Measurements from ENCODE around the gene PLEKHA1. TPM values are rescaled to one million over a fixed set of nuclear protein-coding genes. Genes with fewer than 3 reads are reported as not detected.

PLEKHA1 gene
- total RNA-seq, 3 donors from 2014 or later = 39.1 to 55.0 (median 41.2) TPM

DNA sequence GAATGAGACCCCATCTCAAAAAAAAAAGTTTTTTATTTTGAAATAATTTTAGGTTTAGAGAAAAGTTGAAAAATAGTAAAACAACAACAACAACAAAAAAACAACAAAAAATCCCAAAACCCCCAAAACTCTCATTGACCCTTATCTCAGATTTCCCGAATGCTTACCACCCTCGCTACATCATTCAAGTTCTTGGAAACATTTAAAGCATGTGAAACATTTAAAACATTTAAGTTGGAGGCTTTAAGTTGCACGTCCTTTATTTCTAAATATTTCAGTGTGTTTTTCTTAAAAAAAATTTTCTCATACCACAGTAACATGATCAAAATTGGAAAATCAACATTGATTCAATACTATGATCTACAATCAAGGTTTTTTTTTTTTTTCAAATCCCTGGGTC lies 79.6 kb downstream of the PLEKHA1 start:
- no peak for DNase-seq
- intact Hi-C loops (cut with DNase I, micrococcal nuclease) = loop anchor here in 1 of 2 donors (10.0 kb wide), 1 partner anchor 111 kb away; the partner anchor contains the start of gene DMBT1
- Histone ChIP-seq H3K4me3 (no peak overlapping the region), H3K4me1 (ENCODE audit: low read depth) (no peaks in the 10 kb centered on the region), H3K9me3 (no peaks in the 10 kb centered on the region), H3K36me3 (ENCODE audit: low read depth) (no peaks in the 10 kb centered on the region)
- TF ChIP-seq, protein P1, sequence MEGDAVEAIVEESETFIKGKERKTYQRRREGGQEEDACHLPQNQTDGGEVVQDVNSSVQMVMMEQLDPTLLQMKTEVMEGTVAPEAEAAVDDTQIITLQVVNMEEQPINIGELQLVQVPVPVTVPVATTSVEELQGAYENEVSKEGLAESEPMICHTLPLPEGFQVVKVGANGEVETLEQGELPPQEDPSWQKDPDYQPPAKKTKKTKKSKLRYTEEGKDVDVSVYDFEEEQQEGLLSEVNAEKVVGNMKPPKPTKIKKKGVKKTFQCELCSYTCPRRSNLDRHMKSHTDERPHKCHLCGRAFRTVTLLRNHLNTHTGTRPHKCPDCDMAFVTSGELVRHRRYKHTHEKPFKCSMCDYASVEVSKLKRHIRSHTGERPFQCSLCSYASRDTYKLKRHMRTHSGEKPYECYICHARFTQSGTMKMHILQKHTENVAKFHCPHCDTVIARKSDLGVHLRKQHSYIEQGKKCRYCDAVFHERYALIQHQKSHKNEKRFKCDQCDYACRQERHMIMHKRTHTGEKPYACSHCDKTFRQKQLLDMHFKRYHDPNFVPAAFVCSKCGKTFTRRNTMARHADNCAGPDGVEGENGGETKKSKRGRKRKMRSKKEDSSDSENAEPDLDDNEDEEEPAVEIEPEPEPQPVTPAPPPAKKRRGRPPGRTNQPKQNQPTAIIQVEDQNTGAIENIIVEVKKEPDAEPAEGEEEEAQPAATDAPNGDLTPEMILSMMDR (IDR thresholded peaks at IDR 0.05) = no peak
- ATAC-seq = no peak

DNA sequence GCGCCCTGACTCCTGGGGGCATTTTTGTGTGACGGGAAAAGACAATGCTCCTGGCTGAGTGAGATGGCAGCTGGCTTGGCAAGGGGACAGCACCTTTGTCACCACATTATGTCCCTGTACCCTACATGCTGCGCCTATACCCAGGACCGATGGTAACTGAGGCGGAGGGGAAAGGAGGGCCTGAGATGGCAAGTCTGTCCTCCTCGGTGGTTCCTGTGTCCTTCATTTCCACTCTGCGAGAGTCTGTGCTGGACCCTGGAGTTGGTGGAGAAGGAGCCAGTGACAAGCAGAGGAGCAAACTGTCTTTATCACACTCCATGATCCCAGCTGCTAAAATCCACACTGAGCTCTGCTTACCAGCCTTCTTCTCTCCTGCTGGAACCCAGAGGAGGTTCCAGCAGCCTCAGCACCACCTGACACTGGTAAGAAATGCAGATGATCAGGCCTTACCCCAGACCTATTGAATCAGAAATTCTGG lies 80.1 kb downstream of the PLEKHA1 start, which contains the start of gene ARMS2:
ARMS2 (plus strand) TSS at position 51 of the 478 bp plus-strand sequence; CDS start at position 126, 75 bp downstream.
- intact Hi-C loops (cut with DNase I, micrococcal nuclease) = loop anchor here in 1 of 2 donors (10.0 kb wide), 1 partner anchor 110 kb away; the partner anchor contains the start of gene DMBT1
- DNase-seq (no peak), ATAC-seq (no peak)
- Histone ChIP-seq H3K4me1 (ENCODE audit: low read depth) (no peaks in the 10 kb centered on the region), H3K36me3 (ENCODE audit: low read depth) (no peaks in the 10 kb centered on the region), H3K9me3 (no peaks in the 10 kb centered on the region), H3K4me3 (no peak within 1 kb of the TSS)
- TF ChIP-seq, protein P1 (IDR thresholded peaks at IDR 0.05) = no peak

DNA sequence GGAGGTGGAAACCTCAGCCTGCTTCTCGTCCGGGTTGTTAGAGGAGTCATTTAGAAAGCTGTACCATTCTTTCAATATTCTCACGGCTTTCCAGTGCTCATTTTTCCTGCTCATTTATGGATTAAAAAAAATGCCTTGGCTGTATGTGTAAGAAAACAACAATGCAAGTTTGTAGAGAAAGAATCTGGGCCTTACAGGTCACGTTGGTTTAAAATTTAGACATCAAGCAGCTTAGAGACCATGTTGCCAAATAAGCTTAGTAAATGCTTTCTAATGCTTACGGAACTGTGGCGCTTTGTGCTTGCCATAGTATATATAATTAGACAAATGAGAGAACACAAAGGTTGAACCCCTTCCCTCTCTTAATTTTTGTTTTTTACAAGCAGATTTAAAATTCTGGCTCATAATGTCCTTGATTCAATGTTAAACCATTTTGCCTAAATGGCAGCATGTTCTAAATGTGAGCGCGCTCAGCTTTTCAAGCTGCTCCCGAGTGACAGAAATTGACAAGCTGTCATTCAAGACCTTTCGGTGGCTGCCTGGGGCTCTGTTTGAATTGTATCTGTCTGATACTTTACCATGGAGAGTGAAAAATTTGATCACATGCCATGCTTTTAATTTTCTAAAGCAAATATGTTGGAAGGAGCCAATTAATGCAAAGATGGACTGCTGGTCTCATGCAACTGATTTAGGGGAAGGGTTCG lies 81.0 kb downstream of the PLEKHA1 start:
- no peak for DNase-seq
- TF ChIP-seq, protein P1 (IDR thresholded peaks at IDR 0.05) = no peak

DNA sequence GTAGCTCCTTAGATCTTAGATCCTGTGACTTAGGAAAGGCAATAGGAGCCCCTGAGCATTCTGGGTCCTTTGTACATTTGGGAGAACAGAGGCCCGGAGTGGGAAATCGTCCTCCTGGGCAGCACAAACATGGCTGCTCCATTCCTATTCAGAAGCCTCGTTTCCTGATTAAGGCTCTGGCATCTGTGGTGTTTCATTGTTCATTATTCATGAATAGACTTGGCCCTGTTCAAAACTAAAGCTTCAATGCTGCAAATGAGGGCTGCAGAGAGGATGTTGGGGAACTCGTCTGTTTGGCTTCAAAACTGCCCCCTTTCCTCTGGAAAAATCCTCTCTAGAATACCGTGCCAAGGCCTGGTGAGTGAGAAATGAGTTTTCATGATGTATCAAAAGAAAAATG lies 83.4 kb downstream of the PLEKHA1 start:
- intact Hi-C loops (cut with DNase I, micrococcal nuclease) = loop anchor here in 1 of 2 donors (10.0 kb wide), 1 partner anchor 107 kb away; the partner anchor contains the start of gene DMBT1
- no peak for ATAC-seq
- DNase-seq = no peak
- Histone ChIP-seq H3K9me3 (no peaks in the 10 kb centered on the region), H3K4me3 (no peak overlapping the region), H3K4me1 (ENCODE audit: low read depth) (peaks cover 12% of the 10 kb centered on the region), H3K36me3 (ENCODE audit: low read depth) (no peaks in the 10 kb centered on the region)
- TF ChIP-seq, protein P1 (IDR thresholded peaks at IDR 0.05) = no peak

More for the DNA sequence above, 81.0 kb downstream of the PLEKHA1 start:
- intact Hi-C loops (cut with DNase I, micrococcal nuclease) = loop anchor here in 1 of 2 donors (10.0 kb wide), 1 partner anchor 109 kb away; the partner anchor contains the start of gene DMBT1
- H3K4me1 ChIP-seq (ENCODE audit: low read depth) = peaks cover 2% of the 10 kb centered on the region
- no peak overlapping the region for H3K4me3 ChIP-seq
- H3K9me3 ChIP-seq = no peaks in the 10 kb centered on the region
- H3K36me3 ChIP-seq (ENCODE audit: low read depth) = no peaks in the 10 kb centered on the region
- ATAC-seq = no peak

DNA sequence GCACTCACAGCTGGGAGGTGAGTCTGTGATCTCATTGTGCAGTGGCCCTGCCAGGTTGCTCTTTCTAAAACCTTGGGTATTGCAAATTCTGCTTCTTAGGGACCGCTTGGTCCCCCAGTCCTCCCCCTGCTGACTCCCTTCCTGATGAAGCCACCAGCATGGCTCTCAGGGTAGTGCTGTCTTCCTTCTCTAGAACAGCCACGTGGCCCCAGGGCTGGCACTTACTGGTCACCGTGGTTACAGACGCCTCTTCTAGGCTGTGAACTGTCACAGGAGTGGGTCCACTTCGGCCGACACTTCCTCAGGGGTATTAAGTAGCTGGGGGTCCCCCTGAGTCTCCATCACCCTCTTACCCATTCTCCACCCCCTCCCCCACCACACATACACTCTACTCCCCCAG lies 84.2 kb downstream of the PLEKHA1 start:
- TF ChIP-seq, protein P1 (IDR thresholded peaks at IDR 0.05) = no peak
- H3K4me1 ChIP-seq (ENCODE audit: low read depth) = peaks cover 15% of the 10 kb centered on the region
- ATAC-seq (no peak), DNase-seq (no peak)
- H3K4me3 ChIP-seq = no peak overlapping the region
- intact Hi-C loops (cut with DNase I, micrococcal nuclease) = loop anchor here in 1 of 2 donors (10.0 kb wide), 1 partner anchor 106 kb away; the partner anchor contains the start of gene DMBT1
- no peaks in the 10 kb centered on the region for H3K9me3 ChIP-seq
- no peaks in the 10 kb centered on the region for H3K36me3 ChIP-seq (ENCODE audit: low read depth)

All from mucosa of descending colon (tissue), 3 donors.